GM19035 (cell line): Measurements from ENCODE around the gene COL26A1.
A peak's percentile ranks its signal among the peaks of the same experiment; 100 is the strongest.
"Not testable (repeated sequence)": the region's sequence is repeated elsewhere in the genome, so short reads cannot be mapped to it uniquely, and the experiment has no call there.

Experiments
- ATAC-seq: cut with Tn5 transposase; IDR thresholded peaks from one replicate; pipeline ENCODE4 v1.9.1; 2021; ENCODE audit not compliant: unreplicated experiment

COL26A1 gene

GRCh38 chr7:101362334-101363195, at the start of gene COL26A1:
TSS of gene COL26A1 (plus strand) at chr7:101362875. CDS start at chr7:101363033, 158 bp downstream.
- ATAC-seq = no peak

- no peak for ATAC-seq
Measured at GRCh38 chr7:101315336-101315735, 47.3 kb upstream of the COL26A1 start.

GRCh38 chr7:101319401-101319800, 43.3 kb upstream of the COL26A1 start:
- ATAC-seq = no peak

- ATAC-seq = peak; percentile 96
Measured at GRCh38 chr7:101321491-101322401, 40.9 kb upstream of the COL26A1 start, which contains the start of gene IFT22. TSS of gene IFT22 (minus strand) at chr7:101321812. CDS start at chr7:101321709, 103 bp downstream.

GRCh38 chr7:101328159-101328558, 34.5 kb upstream of the COL26A1 start:
- no peak for ATAC-seq

GRCh38 chr7:101330011-101330484, 32.6 kb upstream of the COL26A1 start:
- ATAC-seq = no peak

- no peak for ATAC-seq
Measured at GRCh38 chr7:101332026-101332425, 30.6 kb upstream of the COL26A1 start.

- no peak for ATAC-seq
Measured at GRCh38 chr7:101333912-101334311, 28.8 kb upstream of the COL26A1 start.

GRCh38 chr7:101340379-101340778, 22.3 kb upstream of the COL26A1 start:
- ATAC-seq = no peak

- no peak for ATAC-seq
Measured at GRCh38 chr7:101342892-101343291, 19.8 kb upstream of the COL26A1 start.

- no peak for ATAC-seq
Measured at GRCh38 chr7:101347477-101347876, 15.2 kb upstream of the COL26A1 start.

- not testable (repeated sequence) for ATAC-seq
Measured at GRCh38 chr7:101348456-101349067, 14.1 kb upstream of the COL26A1 start.

- ATAC-seq = not testable (repeated sequence)
Measured at GRCh38 chr7:101349300-101349699, 13.4 kb upstream of the COL26A1 start.

- ATAC-seq = no peak
Measured at GRCh38 chr7:101352920-101353308, 9.8 kb upstream of the COL26A1 start.

- no peak for ATAC-seq
Measured at GRCh38 chr7:101357433-101357832, 5.2 kb upstream of the COL26A1 start.

GRCh38 chr7:101363196-101363733, 590 bp downstream of the COL26A1 start:
- ATAC-seq = no peak

- no peak for ATAC-seq
Measured at GRCh38 chr7:101363734-101364374, 1.2 kb downstream of the COL26A1 start.

GRCh38 chr7:101365956-101366355, 3.3 kb downstream of the COL26A1 start:
- ATAC-seq = no peak

GRCh38 chr7:101367676-101368075, 5.0 kb downstream of the COL26A1 start:
- no peak for ATAC-seq
